OCI-LY7 (cell line): Measurements from ENCODE around the gene FMO2. TPM values are rescaled to one million over a fixed set of nuclear protein-coding genes. Genes with fewer than 3 reads are reported as not detected.

Experiments used
- Bru-seq: library from RNA; stranded (reverse); fragments of 400-500 nt; gene quantifications from one replicate; lab custom pipeline; 2021; lab: Mats Ljungman, UMichigan
- BruChase-seq, 2 experiments: library from RNA; stranded (reverse); fragments of 400-500 nt; gene quantifications; one replicate each; lab custom pipeline; 2021; lab: Mats Ljungman, UMichigan
- BruUV-seq: library from RNA; stranded (reverse); fragments of 400-500 nt; replicated peaks from 2 replicates; lab custom pipeline; 2021; lab: Mats Ljungman, UMichigan
- CTCF ChIA-PET: fragments of 300-600 bp; sonication (Branson Sonifier 250); formaldehyde crosslinking; loops from one replicate; lab custom pipeline; 2022; ENCODE audit warnings: antibody characterized with exemption; ENCODE audit not compliant: unreplicated experiment; lab: Charles Lee
- POLR2A ChIA-PET: fragments of 300-600 bp; sonication (Branson Sonifier 250); formaldehyde crosslinking; loops from one replicate; lab custom pipeline; 2022; ENCODE audit warnings: antibody characterized with exemption; lab: Charles Lee
- DNase-seq: peaks from one replicate; pipeline ENCODE4 v3.0.0-alpha.2; 2015; ENCODE audit warnings: low spot score
- H2AFZ ChIP-seq: fragments of 200-600 bp; sonication (generic), shearing (Covaris generic); 2 replicates; pipeline ENCODE4 v1.6.1; 2014; ENCODE audit warnings: mild to moderate bottlenecking, antibody characterized with exemption, low read length, moderate library complexity
- H3K27ac ChIP-seq: fragments of 200-600 bp; sonication (generic); 2 replicates; pipeline ENCODE4 v1.5.1; 2014; ENCODE audit warnings: mixed run types, low read depth, mild to moderate bottlenecking, moderate library complexity, low read length, inconsistent platforms; ENCODE audit not compliant: poor library complexity, severe bottlenecking
- H3K36me3 ChIP-seq: fragments of 200-600 bp; sonication (generic); 2 replicates; pipeline ENCODE4 v1.6.1; 2014; ENCODE audit warnings: mild to moderate bottlenecking, antibody characterized with exemption, low read length, moderate library complexity, mixed read lengths; ENCODE audit not compliant: insufficient read depth
- H3K4me1 ChIP-seq: fragments of 200-600 bp; sonication (generic); 2 replicates; pipeline ENCODE4 v1.5.1; 2014; ENCODE audit warnings: mild to moderate bottlenecking, low read length; ENCODE audit not compliant: insufficient read depth, poor library complexity, severe bottlenecking
- H3K4me2 ChIP-seq: fragments of 200-600 bp; sonication (generic); 2 replicates; pipeline ENCODE4 v1.6.1; 2014; ENCODE audit warnings: mild to moderate bottlenecking, low read length
- H3K4me3 ChIP-seq: fragments of 200-600 bp; sonication (generic); 2 replicates; pipeline ENCODE4 v1.5.1; 2014; ENCODE audit warnings: mild to moderate bottlenecking, low read depth, low read length; ENCODE audit not compliant: poor library complexity, severe bottlenecking
- H3K79me2 ChIP-seq: fragments of 200-600 bp; sonication (generic); 2 replicates; pipeline ENCODE4 v1.6.1; 2016; ENCODE audit warnings: low read depth, mild to moderate bottlenecking, low read length, moderate library complexity, mixed read lengths; ENCODE audit not compliant: insufficient read depth
- H3K9me2 ChIP-seq: fragments of 200-600 bp; sonication (generic); 2 replicates; pipeline ENCODE4 v1.6.1; 2016; ENCODE audit warnings: mild to moderate bottlenecking, low read length, mixed read lengths; ENCODE audit not compliant: insufficient read depth
- H3K9me3 ChIP-seq: fragments of 200-600 bp; sonication (generic); 2 replicates; pipeline ENCODE4 v1.6.1; 2014; ENCODE audit warnings: mild to moderate bottlenecking, mixed run types, low read length, mixed read lengths
- H4K20me1 ChIP-seq: fragments of 200-600 bp; sonication (generic); 2 replicates; pipeline ENCODE4 v1.6.1; 2014; ENCODE audit warnings: mild to moderate bottlenecking, antibody characterized with exemption, low read length, moderate library complexity, mixed read lengths; ENCODE audit not compliant: insufficient read depth
- EZH2phosphoT487 ChIP-seq: fragments of 200-600 bp; sonication (generic); IDR thresholded peaks from 2 replicates; pipeline ENCODE4 v1.6.1; 2018; ENCODE audit warnings: low read depth, borderline replicate concordance, mild to moderate bottlenecking, mixed run types, antibody characterized with exemption, low read length, moderate library complexity, mixed read lengths
- intact Hi-C: fragments of 100-400 bp; cut with micrococcal nuclease; formaldehyde crosslinking; loops from one replicate; pipeline ENCODE4 v1.10.0; 2022; ENCODE audit not compliant: unreplicated experiment
- long read RNA-seq: library from polyadenylated mRNA; stranded (forward); transcript quantifications from one replicate; pipeline ENCODE4 v2.0.0, GENCODE V29; 2022
- total RNA-seq, 2 experiments: library from RNA; depleted of rRNA in 1 of 2; stranded (reverse); fragments of >200 nt in 1 of 2; shearing (Covaris generic) in 1 of 2; gene quantifications; 2 replicates each; pipeline ENCODE4 v1.2.3, GENCODE V29; 2014 to 2022
- TF ChIP-seq, protein P1 (sequence below): fragments of 200-600 bp; sonication (generic); conservative IDR thresholded peaks from 2 replicates; pipeline ENCODE4 v1.5.1; 2014; ENCODE audit warnings: mild to moderate bottlenecking, antibody characterized with exemption, low read length, moderate library complexity, mixed read lengths

Gene FMO2, protein sequence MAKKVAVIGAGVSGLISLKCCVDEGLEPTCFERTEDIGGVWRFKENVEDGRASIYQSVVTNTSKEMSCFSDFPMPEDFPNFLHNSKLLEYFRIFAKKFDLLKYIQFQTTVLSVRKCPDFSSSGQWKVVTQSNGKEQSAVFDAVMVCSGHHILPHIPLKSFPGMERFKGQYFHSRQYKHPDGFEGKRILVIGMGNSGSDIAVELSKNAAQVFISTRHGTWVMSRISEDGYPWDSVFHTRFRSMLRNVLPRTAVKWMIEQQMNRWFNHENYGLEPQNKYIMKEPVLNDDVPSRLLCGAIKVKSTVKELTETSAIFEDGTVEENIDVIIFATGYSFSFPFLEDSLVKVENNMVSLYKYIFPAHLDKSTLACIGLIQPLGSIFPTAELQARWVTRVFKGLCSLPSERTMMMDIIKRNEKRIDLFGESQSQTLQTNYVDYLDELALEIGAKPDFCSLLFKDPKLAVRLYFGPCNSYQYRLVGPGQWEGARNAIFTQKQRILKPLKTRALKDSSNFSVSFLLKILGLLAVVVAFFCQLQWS
- not detected in 2 replicates for total RNA-seq (2014; rRNA removed; shearing (Covaris generic))
- total RNA-seq (2022) = not detected in 2 replicates
- not detected for Bru-seq, nascent RNA
- BruChase-seq, experiment 1, labeled RNA remaining after a 6-hour chase = not detected
- BruChase-seq, experiment 2, labeled RNA remaining after a 2-hour chase = not detected
- long read RNA-seq, partial matches to known transcripts = 0 of 2 reads
- long read RNA-seq, other reads (novel, unspliced or antisense) = 2 of 2 reads

DNA sequence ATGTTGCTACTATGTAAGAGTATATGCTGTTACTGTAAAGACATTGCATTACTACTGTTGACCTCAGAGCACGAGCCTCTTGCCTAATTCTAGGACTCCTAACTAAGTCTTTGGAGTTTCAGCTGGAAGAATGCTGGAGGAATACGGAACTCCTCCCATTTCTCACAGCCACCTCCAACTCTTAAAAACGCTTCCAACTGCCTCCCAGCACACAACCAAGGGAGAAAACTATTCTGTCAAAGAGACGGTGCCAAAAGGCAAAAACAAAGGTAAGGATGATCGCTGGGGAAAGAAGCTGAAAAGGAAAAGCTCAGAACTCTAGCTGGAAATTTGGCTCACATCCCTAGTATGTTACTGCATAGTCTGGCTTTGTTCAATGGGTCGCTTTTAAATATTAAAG is at the start of gene FMO2:
TSS of gene FMO2 (plus strand) at position 210 of the 400 bp plus-strand sequence. CDS start 414 bp downstream, outside the sequence.
- intact Hi-C loops = no loop called here
- no TSS peak for BruUV-seq
- H3K27ac ChIP-seq = no peak within 1 kb of the TSS
- H3K4me2 ChIP-seq = no peak within 1 kb of the TSS
- CTCF ChIA-PET = interaction anchor here (0.8 kb wide), 1 partner anchor 129 kb away, joined by 3 read pairs; the partner anchor contains the start of gene FMO4
- no peaks in the 10 kb centered on the region for H3K79me2 ChIP-seq
- DNase-seq = no peak
- TF ChIP-seq, protein P1, sequence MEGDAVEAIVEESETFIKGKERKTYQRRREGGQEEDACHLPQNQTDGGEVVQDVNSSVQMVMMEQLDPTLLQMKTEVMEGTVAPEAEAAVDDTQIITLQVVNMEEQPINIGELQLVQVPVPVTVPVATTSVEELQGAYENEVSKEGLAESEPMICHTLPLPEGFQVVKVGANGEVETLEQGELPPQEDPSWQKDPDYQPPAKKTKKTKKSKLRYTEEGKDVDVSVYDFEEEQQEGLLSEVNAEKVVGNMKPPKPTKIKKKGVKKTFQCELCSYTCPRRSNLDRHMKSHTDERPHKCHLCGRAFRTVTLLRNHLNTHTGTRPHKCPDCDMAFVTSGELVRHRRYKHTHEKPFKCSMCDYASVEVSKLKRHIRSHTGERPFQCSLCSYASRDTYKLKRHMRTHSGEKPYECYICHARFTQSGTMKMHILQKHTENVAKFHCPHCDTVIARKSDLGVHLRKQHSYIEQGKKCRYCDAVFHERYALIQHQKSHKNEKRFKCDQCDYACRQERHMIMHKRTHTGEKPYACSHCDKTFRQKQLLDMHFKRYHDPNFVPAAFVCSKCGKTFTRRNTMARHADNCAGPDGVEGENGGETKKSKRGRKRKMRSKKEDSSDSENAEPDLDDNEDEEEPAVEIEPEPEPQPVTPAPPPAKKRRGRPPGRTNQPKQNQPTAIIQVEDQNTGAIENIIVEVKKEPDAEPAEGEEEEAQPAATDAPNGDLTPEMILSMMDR = no peak
- no peak for TF ChIP-seq EZH2phosphoT487
- H4K20me1 ChIP-seq = no peaks in the 10 kb centered on the region
- H3K9me2 ChIP-seq = no peaks in the 10 kb centered on the region
- no peak within 1 kb of the TSS for H2AFZ ChIP-seq
- H3K36me3 ChIP-seq = no peaks in the 10 kb centered on the region
- H3K4me1 ChIP-seq = peaks cover 16% of the 10 kb centered on the region
- POLR2A ChIA-PET = interaction anchor here (1.1 kb wide), 2 partner anchors 10 to 101 kb away, joined by 3 read pairs; no protein-coding TSS in a partner anchor
- no peaks in the 10 kb centered on the region for H3K9me3 ChIP-seq
- no peak within 1 kb of the TSS for H3K4me3 ChIP-seq

DNA sequence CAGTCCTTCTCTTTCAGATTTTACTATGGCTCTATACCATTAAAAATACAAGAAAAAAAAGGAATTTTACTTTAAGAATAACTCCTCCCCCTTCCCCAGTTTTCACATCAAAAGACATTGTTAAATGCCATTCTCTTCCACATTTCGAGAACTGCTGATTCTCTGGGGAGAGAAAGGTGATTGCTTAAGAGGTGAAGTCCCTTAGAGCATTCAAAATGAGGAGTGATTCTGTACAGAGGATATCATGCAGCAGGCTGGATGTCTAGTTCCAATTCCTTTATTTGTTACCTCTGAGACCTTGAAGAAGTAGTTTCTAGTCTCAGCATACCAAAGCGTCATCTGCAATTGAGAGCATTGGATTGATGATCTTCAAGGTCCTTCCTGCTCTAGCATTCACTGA is 47.5 kb upstream of the FMO2 start:
- no TSS peak for BruUV-seq
- TF ChIP-seq EZH2phosphoT487 = no peak
- TF ChIP-seq, protein P1 = no peak
- Histone ChIP-seq H3K9me2 (no peaks in the 10 kb centered on the region), H3K4me3 (no peak overlapping the region), H3K79me2 (no peaks in the 10 kb centered on the region), H3K27ac (no peak overlapping the region), H3K9me3 (no peaks in the 10 kb centered on the region), H2AFZ (no peak overlapping the region), H3K4me2 (no peak overlapping the region), H3K4me1 (no peaks in the 10 kb centered on the region), H3K36me3 (no peaks in the 10 kb centered on the region), H4K20me1 (no peaks in the 10 kb centered on the region)
- intact Hi-C loops = no loop called here
- CTCF ChIA-PET = no interaction called here
- DNase-seq = no peak
- POLR2A ChIA-PET = no interaction called here
